NCI-H2196 (cell line): ENCODE data around the gene ST8SIA3.

Experiments used
- DNase-seq: peaks from one replicate; lab custom pipeline; 2025; ENCODE audit not compliant: unreplicated experiment; lab: John Stamatoyannopoulos, UW

The ST8SIA3 gene, protein sequence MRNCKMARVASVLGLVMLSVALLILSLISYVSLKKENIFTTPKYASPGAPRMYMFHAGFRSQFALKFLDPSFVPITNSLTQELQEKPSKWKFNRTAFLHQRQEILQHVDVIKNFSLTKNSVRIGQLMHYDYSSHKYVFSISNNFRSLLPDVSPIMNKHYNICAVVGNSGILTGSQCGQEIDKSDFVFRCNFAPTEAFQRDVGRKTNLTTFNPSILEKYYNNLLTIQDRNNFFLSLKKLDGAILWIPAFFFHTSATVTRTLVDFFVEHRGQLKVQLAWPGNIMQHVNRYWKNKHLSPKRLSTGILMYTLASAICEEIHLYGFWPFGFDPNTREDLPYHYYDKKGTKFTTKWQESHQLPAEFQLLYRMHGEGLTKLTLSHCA

DNA sequence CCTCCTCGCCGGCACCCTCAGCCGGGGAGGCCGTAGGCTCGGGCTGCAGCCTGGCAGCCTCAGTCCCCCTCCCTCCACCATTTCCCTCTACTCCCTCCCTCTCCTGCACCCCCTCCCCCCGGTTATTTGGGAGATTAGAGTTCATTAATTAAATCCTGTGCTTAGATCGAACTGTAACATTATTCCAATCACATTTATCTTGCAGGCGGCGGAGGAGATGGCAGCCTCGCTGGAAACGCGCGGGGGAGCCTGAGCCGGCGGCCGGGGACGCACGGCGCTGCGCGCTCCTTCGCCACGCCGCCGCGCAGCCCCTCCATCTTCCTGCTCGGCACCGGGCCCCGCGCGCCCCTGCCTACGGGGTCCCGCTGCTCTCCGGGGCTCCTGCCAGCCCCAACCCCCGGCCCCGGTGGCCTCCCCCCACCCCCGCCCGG is at the start of gene ST8SIA3:
ST8SIA3 (plus strand) TSS at position 287 of the 431 bp plus-strand sequence. CDS start 290 bp downstream, outside the sequence.
- no peak for DNase-seq

DNA sequence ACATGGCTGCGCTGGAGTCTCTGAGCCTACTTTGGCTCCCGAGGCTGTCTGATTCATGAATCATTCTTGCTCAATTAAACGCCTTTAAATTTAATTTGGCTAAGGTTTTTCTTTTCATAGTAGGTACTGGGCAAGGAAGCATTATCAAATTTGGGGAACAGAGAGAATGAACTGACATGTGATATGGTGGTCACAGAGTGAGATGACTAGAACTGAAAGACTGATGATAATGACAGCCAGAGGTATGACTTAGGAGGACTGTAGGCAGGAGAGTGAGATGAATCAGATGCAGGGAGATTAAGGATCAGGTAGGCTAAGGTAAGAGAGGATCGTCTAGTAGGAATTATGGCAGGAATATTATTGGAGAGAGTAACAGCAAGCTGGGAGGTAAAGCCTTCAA is 40.9 kb upstream of the ST8SIA3 start:
- DNase-seq, result no peak

DNA sequence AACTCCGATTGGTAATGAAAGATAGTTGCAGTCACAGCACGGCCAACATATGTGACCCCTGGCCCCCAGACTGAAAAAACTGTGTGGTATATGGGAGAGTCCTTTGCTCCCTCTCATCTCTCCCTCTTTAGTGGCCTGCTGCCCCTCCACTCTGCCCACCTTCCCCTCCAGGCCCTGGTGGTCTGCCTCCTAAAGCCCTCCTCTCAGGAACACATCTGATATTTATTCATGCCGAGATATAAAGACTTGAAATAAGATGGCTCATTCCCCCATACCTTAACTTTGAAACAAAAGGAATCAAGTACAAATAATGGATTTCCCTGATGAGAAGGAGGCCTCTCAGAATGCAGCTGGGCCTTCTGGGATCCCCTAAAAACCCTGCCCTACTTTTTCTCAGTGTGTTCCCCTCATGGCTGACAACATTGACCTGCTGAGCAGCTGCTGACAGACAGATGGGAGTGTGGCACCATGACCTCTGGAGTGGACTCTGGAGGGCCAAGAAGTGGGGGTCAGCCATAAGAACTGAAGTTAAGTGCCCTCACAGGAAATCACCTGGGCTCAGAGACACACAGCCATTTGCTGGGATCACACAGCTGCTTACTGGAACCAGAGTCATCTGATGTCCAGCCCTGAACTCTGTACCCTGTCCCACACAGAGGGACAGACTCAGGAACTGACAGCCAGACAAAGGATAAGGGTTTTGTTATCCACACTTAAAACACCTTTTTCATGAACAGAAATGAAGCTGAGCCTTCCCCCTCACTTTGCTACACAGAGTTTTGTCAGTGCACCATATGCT is 39.8 kb upstream of the ST8SIA3 start:
- no peak for DNase-seq

DNA sequence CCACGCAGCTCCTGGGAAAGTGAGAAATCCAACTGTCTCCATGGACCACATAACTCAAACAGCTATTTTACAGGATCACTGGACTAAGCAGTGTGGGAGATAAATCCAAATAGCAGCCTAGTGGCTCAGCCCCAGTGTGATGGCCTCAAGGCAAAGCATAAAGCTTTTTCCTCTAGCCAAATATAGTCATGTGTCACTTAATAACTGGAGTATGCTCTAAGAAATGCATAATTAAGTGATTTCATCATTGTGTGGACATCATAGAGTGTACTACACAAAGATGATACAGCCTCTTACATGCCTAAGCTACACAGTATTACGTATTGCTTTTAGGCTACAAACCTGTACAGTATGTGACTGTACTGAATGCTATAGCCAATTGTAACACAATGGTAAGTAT is 31.8 kb upstream of the ST8SIA3 start:
- no peak for DNase-seq

DNA sequence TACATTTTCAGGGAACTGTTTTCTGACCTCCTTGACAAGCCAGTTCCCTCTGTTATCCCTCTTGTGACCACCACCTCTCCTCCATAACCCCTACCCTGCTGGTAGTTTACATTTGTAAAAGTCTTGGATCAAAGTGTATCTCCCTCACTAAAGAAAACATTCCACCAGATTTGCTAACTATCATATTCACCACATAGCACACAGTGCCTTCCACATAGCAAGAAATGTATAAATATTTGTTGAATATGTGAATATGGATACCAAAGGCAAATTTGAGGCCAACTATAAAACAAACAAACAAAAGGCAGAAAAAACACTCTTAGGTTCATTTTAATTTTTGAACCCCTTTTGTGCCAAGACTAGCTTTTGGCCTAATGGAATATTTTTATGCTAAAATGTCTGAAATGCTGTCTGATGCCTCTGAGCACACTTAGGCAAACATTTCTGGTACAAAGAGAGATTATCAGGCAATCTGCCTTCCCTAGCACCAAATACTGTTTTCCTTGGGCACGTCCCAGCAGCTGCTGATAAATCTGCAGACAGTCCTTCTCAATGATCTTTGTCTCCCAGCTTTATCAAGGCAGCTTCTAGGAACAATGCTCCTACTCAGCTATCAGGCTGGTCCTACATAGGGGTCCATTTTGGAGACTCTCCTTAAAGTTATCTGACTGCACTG is 26.7 kb upstream of the ST8SIA3 start:
- DNase-seq, result no peak

DNA sequence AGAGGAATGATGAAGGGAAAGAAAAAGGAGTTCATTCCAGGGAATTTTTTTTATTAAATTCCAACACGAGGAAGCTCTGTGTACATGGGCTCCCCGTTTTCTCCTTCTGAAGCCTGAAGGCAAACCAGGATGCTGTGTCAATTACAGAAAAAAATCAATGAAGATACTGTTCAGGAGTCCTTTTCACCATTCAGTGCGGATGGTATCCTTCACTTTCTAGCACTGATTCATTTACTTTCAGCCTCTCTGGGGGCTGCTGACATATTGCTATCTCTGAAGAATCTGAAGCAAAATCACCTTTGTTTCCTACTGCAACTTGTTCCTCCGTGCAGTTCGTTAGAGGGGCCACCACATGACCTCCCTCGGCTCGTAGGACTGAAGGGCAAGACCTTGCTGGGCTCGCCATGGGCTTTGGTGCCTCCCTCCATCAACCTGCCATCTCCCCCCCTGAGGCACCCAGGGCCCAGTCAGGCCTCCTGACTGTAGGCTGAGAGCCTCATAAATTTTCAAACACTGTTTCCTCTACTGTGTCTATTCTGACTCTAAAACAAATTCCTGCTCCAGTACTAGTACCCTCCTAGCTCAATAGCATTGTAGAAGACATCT is 25.5 kb upstream of the ST8SIA3 start:
- DNase-seq, result no peak

DNA sequence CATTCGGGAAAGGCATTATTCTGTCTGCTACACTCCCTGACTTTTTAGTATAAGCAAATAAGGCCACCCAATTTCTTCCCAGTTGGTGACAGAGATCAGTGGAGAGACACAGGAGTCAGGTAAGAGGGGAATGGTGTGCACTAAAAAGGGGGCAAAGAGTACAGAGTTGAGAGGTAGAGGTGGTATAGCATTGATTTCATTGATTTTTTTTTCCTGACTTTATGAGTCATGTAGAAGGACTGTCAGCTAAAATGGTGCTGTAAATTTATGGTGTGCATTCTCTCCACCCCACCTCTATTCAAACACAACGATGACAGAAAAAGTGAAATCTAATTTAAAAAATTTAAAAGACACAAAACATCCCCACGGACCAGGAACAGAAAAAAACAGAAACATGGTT is 23.7 kb upstream of the ST8SIA3 start:
- no peak for DNase-seq

DNA sequence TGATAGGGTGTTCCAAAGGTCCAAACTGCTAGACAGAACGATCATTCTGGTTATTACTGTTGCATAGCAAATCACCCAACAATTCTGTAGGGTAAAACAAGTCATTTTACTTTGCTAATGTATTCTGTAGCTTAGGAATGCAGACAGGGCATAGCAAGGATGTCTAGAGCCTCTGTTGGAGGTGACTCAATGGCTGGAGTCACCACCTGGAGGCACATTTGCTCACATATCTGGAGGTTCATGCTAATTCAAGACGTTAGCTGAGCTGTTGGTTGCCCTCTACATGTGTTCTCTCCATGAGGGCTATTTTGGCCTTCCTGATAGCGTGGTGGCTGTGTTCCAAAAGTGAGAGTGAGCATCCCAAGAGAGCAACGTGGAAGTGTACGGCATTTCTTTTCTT is 22.5 kb upstream of the ST8SIA3 start:
- DNase-seq, result no peak

DNA sequence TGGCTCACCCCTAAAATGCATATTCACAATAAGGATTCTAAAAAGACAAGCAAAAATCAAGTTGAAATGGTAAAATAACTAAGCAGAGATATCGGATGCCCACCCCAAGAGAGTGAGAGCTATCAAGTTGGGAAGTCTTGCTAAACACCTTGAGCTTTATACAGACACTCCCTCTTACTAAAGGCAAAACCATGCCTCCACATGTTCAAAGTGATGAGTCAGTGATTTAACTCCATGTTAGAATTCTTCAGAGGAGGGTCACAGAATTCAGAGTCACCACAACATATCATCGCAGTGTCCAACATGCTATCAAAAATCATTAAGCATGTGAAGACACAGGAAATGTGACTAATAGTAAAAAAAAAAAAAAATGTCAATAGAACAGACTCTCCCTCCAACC is 20.6 kb upstream of the ST8SIA3 start:
- no peak for DNase-seq

DNA sequence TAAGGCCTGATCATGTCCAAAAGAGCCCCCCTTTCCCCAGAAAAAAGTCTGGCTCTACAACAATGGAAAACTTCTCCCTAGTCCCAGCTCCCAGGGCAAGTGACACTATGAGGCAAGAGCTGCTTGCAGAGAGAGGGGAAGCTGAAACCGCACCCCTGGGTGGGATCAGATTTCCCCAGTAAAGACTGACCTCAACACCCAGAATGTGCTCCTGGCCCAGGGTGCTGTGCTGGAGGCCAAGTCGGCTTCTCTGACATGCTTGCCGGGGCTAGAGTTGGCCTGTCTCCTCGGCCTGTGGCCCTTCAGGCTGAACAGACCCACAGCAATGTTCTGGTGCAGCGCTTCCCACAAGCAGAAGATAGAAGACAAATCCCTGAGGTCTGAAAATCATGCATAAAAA is 18.4 kb upstream of the ST8SIA3 start:
- DNase-seq, result no peak

DNA sequence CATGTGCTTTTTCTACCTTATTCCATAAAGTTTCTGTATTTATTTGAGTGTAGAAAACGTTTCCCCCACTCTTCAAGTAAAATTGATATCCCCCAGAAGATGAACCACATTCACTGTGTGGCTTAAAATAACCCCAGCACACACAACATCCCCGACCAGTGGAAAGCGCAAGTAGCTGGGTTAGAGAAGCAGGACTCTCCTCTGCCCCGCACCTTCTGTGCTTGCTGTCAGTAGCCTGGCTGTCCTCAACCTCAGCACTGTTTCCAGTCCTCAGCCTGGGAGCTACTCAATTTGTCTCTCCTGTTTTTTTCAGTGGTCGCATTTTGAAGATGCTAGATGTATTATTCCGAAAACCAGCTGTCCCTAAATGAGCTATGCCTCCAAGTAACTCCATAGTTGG is 18.0 kb upstream of the ST8SIA3 start:
- DNase-seq, result no peak

DNA sequence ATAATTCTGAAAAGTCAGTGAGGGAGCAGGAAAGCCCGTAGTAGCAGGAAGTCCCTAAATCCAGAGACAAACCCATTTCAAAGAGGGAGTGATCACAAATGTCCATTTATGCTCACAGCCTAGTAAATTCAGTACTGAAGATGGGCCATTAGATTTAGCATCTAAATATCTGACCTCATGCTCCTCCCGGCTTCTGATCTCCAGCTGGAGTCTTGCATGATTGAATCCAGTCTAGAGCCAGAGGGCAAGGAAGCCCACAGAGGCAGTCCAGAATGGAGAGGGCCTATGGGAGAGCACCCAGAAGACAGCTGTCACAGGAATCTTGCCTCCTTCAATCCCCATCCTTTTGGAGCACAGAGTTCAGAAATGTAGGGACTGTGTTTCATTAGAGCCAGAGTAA is 16.0 kb upstream of the ST8SIA3 start:
- DNase-seq, result no peak

DNA sequence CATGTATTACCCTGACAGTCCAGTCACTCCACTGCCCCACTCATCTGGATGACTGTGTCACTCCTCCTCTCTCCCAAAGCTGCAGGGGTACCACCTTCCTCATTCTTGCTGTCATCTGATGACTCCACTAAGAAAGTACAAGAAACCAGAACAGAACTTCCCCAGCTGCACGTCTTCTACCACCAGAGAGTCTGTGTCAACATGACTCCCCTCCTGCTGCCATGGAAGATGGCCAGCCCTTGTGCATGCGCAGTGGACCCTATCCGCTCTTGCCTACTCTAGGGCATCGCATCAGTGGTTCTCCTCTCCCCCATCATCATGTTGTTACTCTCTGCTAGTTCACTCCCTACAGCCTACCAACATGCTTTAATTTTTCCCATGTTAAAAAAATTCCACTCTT is 14.5 kb upstream of the ST8SIA3 start:
- DNase-seq, result no peak

DNA sequence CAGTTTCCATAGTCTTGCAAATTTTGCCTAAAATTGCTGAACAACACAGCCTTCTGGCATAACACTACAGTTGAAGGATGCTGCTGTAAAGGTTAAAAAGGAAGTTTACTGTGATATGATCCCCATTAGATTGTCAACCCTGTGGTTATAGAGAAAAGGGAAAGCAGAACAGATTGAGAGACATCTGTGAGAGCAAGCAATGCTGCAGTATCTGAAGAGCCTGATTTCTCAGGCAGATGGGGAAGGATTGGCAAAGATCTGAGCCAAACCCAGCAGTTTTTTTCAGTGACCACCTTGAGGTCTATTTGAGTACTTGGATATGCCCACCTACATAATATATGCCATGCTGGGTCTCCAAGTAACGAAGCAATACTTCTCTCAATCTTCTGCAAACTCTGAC is 8.5 kb upstream of the ST8SIA3 start:
- no peak for DNase-seq

DNA sequence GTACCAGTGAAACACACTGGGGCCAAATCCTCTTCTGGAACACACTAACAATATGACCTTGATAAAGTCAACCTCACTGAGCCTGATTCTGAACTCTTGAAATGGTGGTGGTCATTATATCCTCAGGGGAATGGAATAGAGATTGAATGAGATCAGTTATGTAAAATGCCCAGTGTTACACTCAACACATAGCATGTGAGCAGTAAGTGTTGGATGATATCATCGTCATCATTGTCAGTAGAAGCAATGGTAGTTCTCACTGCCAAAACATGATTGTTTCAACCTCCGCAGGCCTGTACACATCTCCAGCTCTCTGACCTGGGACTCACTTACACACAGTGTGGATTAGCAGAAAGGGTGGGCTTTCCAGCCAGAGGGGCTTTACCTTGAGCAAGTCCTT is 5.5 kb upstream of the ST8SIA3 start:
- no peak for DNase-seq

DNA sequence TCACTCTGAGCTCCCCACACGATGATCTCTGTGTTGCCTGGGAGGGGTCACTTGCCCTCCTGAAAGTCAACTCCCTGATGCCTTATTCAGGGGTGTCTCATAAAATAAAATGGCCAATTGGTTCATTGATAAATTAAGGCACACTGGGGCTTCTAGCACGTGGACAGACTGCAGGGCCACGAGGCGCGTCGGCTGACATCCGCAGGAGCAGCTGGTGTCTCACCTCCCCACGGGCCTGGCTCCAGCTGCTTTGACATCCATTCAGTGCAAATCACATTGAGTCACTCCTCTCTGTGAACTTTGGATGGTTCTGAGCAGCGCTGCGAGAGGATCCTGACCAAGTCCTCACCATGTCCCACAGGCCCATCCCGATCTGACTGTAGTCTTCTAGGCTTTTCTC is 4.6 kb upstream of the ST8SIA3 start:
- DNase-seq, result no peak

DNA sequence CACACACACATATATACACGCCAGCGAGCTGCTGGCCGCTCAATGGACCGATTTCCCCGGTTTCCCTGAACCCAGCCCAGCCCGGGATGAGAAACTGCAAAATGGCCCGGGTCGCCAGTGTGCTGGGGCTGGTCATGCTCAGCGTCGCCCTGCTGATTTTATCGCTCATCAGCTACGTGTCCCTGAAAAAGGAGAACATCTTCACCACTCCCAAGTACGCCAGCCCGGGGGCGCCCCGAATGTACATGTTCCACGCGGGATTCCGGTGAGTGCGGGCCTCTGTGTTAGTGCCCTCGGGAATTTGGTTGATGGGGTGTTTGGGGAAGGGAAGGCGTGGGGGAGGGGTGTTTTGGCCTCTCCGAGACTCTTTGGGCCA is 392 bp downstream of the ST8SIA3 start:
- DNase-seq, result no peak

DNA sequence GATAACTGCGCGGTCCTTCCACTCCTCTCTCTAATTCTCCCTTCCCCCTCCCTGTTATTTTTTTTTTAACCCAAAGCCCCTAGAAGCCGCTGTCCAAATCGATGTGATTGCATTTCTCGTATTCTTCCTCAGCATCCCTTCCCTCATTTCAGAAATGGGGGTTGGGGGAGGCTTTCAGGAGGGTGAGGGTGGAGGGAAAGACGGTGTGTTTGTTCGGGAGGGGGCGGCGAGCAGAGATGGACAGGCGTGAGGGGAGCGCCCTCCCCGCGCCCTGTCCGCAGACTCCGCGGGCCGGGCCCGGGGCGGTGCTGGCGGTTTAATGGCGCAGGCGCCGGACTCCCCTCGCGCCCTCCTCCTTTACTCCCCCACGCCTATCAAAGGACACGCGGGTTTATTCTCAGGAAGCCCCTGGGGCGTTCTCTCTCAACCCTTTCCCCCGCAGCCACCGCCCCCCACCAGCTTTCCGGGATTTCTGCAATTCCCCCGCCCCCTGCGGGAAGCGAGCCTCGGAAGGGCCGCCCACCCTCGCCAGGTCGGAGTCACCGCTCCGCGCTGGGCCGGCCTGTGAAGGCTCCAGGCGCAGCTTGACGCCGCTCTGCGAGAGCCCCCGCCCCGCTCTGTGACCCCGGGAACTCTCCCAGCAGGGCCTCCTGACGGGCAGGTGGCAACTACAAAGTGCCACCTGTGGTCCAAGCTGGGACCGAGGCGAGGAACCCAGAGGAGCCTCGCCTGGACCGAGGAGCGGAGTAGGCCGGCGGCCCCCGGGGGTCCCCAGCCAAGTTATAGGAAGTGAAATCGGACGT is 981 bp downstream of the ST8SIA3 start:
- DNase-seq, result no peak

DNA sequence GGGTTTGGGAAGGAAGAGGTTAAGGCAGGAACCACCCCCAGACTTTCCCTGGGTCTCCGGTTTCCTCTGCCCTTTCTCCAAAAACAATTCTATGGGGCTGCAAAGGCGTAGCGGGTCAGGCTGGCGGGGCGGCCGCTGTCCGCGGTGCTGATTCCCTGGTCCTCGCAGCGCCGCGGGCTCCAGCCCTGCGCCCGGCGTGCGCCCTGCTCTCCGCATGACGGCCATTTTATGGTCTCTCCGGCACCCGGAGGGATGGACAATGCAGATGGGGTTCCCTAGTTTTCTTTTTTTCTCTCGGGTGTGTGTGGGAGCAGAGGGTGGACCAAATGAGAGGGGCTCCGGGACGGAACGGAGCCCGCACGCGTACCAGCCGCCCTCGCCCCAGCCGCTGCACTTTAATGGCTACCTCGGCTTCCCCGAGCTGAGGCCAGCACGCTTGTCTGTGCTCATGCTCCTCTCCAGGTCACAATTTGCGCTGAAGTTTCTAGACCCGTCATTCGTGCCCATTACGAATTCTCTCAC is 1.6 kb downstream of the ST8SIA3 start:
- DNase-seq, result no peak

DNA sequence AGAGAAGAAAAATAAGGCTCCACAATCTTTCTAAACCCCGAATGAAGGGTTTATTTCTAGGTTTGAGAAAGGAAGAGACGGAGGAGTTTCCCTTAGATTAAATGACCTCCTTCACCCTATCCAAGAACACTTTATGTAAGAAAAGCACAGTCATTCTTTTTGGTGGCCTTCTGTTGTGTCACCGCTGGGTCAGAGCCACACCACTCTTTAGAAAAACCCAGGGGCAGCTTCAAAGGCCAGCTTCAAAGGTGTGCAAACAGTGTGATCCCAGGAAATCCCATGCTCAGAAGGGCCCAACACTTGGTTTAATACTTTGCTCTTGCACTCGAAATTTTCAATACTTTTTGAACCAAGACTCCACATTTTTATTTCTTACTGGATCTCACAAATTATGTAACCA is 7.1 kb downstream of the ST8SIA3 start:
- DNase-seq, result no peak
